HS-5 (cell line): Measurements from ENCODE around the gene SLC37A1.

Source experiments
- DNase-seq: peaks from one replicate; pipeline ENCODE4 v3.0.0-alpha.2; 2012; ENCODE audit warnings: low read depth

Gene SLC37A1

GRCh38 chr21:42527489-42528158, 14.0 kb downstream of the SLC37A1 start:
- no peak for DNase-seq

DNA sequence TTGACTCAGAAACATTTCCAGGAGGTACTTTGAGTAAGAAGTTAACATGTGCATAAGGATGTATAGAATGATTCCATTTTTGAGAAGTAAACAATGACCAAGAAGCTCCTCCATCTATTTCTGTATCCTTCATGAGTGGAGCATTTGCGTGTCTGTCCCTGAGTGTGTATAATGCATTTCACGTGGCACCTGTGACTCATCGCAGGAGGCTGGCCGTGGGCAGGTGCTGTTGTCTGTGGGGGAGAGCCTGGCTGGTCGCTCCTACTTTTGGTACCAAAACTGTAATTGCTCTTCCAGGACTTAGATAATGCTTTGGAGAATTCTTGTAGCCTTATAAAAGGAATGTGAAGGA, 16.5 kb downstream of the SLC37A1 start:
- DNase-seq, result no peak

- no peak for DNase-seq
Observed at GRCh38 chr21:42531771-42532170, 18.1 kb downstream of the SLC37A1 start.

DNA sequence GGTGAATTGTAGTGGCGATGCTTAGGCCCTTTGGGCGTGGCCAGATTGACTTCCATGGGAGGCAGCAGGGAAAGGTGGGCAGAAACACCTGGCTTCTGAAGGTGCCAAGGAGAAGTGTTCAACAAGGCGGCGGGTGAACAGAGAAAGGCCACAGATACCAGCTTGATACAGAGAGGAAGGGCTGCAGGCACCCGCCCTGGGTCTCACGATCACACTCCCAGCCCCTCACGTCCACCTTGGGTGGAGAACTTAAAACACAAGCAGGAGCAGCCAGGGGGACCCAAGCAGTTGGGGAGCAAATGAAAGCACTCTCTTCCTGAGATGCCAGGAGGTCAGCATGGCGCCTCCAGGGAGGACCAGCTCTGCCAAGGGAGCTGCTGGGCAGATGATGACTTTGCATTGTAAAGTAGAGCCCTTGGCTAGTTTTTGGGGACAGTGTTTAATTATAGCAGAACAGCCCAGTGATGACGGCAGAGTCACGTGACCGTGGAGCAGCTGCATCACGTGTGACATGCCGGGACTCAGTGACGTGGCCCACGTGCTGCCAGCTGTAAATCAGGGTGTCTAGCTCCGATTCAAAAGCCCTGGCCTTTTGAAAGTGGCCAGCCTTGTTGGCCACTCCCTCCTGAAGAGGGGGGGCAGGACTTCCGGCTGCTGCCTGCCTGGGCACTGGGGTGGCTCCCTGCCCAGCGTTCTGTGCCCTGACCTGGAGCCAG, 19.0 kb downstream of the SLC37A1 start:
- no peak for DNase-seq

DNA sequence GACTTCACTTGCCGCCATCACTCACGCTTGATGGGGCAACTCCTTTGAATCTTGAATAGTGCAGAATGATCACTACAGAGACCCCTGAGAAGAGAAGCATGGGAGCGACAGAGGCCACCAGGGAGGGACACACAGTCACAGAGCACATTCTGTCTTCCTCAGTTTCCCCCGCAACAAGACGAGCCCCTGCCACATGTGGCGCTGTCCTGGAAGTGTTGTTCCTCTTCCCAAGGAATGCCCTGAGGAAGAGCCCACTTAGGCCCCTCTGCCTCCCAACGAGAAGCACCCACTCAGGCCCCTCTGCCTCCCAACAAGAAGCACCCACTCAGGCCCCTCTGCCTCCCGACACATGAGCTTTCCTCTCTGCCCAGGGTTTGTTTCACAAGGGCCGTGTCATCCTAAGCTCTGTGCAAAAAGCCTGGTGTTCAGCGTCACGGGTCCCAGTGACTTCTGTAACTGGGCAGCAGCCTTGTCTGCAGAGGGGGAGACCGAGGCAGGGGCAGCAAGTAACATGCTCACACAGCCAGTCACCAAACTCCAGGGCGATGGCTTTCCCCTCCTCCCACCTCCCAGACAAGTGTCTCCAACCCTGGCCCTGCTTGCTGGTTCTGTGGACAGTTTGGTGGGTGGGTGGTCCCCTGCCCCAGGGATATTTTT, 19.8 kb downstream of the SLC37A1 start:
- no peak for DNase-seq

GRCh38 chr21:42533963-42534355, 20.3 kb downstream of the SLC37A1 start:
- DNase-seq, result no peak

- DNase-seq, result no peak
Observed at GRCh38 chr21:42534421-42535378, 21.0 kb downstream of the SLC37A1 start.

DNA sequence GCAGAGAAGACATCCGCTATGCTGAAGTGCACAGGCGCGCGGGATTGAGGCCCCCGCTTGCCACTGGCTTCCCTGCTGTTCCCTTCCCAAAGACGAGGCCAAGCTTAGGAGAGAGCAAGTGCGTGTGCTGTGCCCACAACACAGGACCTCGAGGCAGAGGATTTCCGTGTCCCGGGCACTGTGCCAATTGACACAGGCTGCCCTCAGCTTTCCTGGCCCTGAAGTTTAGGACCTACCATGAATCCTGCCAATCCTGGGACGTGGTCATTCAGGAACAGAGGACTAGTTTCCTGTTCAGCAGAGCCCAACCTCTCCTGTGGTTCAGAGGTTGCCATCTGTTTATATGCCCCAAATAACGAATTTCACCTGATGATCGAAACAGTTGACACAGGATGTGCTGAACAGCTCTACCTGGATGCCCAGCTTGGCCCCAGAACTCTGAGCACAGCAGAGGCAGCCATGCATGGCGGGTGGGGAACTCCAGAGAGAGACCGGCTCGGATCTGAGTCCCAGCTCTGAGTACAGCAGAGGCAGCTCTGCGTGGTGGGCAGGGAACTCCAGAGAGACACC, 22.0 kb downstream of the SLC37A1 start:
- no peak for DNase-seq

GRCh38 chr21:42536601-42537000, 22.9 kb downstream of the SLC37A1 start:
- DNase-seq, result no peak

- no peak for DNase-seq
Observed at GRCh38 chr21:42537106-42537742, 23.6 kb downstream of the SLC37A1 start.

- DNase-seq, result no peak
Observed at GRCh38 chr21:42538479-42539275, 25.0 kb downstream of the SLC37A1 start.

GRCh38 chr21:42539342-42539741, 25.7 kb downstream of the SLC37A1 start:
- no peak for DNase-seq

DNA sequence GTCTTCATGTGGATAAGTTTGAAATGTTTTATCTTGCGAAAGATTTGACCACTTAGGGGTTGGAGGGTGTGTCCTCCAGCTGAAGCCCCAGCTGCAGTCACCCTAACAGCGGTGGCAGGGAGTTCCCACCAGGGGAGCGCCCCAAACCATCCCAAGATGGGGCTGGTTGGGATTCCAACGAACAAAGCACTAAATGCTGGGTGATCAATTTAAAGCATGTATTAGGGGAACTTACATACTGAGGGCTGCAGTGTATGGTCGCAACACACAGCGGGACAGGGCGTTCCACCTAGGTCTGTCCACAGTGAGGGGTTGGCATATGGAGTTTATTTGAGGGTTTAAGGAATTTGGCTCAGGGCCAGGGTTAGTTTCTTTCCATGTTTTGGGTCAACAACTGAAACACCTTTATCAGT, 26.3 kb downstream of the SLC37A1 start:
- DNase-seq, result no peak

GRCh38 chr21:42540396-42540795, 26.7 kb downstream of the SLC37A1 start:
- DNase-seq, result no peak

GRCh38 chr21:42541174-42541573, 27.5 kb downstream of the SLC37A1 start:
- DNase-seq, result no peak

DNA sequence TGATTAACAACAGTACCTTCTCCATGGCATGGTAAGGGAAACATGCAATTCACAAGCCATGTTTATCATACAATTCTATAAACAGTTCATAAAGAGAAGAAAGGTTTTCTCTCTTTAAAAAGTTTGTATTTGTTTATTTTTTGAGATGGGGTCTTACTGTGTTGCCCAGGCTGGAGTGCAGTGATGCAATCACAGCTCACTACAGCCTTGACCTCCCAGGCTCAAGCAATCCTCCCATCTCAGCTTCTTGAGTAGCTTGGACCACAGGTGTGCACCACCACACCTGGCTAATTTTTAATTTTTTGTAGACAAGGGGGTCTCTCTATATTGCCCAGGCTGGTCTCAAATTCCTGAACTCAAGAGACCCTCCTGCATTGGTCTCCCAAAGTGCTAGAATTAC, 28.0 kb downstream of the SLC37A1 start:
- DNase-seq, result no peak

DNA sequence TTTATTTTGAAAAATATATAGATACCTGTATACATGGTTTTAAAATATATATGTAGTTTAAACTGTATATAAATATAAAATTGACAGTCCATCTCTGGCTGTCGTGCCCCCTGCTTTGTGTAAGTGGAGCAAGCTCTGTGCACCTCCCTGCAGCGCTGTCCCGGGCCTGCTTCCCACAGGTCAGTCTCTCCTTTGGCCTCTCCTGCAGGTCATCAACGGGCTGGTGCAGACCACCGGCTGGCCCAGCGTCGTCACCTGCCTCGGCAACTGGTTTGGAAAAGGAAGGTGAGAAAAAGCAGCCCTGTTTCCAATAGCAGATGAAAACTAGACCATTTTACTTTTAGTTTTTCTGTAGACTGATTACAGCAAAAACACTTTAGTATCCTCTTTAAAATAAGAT, 28.5 kb downstream of the SLC37A1 start:
- no peak for DNase-seq

DNA sequence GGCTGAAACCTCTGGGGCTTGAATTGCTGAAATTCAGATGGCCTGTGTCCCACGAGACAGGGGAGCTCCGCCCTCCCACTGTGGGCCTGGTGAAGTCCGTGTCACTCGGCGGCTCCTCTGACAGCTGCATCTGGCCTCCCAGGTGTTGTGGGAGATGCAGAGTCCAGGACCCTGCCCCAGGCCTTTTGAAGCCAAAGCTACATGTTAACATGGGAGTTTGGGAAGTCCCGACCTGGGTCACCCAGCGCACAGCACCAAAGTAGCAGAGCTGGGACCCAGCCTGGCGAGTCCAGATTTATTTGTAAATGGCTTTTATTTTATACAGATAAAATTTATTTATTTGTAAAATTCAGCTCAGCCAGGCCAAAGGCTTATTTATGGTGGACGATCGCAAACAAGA, 28.9 kb downstream of the SLC37A1 start:
- no peak for DNase-seq

- no peak for DNase-seq
Observed at GRCh38 chr21:42543106-42543847, 29.6 kb downstream of the SLC37A1 start.

DNA sequence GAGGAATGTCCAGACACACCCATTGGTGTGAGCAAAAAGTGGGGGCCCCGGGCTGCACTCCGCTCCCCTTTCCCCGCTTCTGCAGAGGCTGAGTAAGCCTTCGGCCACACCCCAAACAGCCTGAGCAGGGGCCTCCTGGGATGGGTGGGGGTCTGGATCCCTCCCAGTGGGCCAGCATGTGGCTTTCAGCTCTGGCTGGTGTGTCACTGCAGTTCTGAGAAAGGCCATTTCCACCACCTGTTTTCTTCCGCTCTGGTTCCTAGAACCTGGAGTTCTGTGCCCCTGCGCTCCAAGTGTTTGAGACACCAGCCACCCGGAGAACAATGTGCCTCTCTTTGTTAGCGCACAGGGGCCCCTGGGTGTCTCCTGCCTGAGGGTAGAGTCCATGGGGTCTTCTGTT, 30.9 kb downstream of the SLC37A1 start:
- DNase-seq, result no peak
